GM21528 (cell line): ENCODE data around the gene RASL11A.
A peak's percentile ranks its signal among the peaks of the same experiment; 100 is the strongest.

ENCODE experiments used
- ATAC-seq: cut with Tn5 transposase; IDR thresholded peaks from one replicate; pipeline ENCODE4 v1.9.1; 2021; ENCODE audit warnings: mild to moderate bottlenecking, moderate library complexity; ENCODE audit not compliant: unreplicated experiment, low FRiP score

Gene RASL11A

GRCh38 chr13:27270594-27271520 lies at the start of gene RASL11A:
Gene RASL11A (plus strand): TSS chr13:27270830. CDS start chr13:27270945, 115 bp downstream.
- ATAC-seq = peak; percentile 88

- peak; percentile 64 for ATAC-seq
Observed at GRCh38 chr13:27222100-27222499, 48.5 kb upstream of the RASL11A start.

- ATAC-seq = no peak
Observed at GRCh38 chr13:27226991-27227390, 43.6 kb upstream of the RASL11A start.

- ATAC-seq = no peak
Observed at GRCh38 chr13:27228131-27228530, 42.5 kb upstream of the RASL11A start.

GRCh38 chr13:27229642-27230041 lies 41.0 kb upstream of the RASL11A start:
- no peak for ATAC-seq

- ATAC-seq = no peak
Observed at GRCh38 chr13:27233964-27234363, 36.7 kb upstream of the RASL11A start.

- no peak for ATAC-seq
Observed at GRCh38 chr13:27236478-27236877, 34.2 kb upstream of the RASL11A start.

- ATAC-seq = no peak
Observed at GRCh38 chr13:27242702-27243101, 27.9 kb upstream of the RASL11A start.

- no peak for ATAC-seq
Observed at GRCh38 chr13:27245610-27246009, 25.0 kb upstream of the RASL11A start.

- peak; percentile 20 for ATAC-seq
Observed at GRCh38 chr13:27250833-27251165, 19.8 kb upstream of the RASL11A start.

- ATAC-seq = peak; percentile 96
Observed at GRCh38 chr13:27251166-27252091, 19.2 kb upstream of the RASL11A start, which contains the start of gene RPL21. Gene RPL21 (plus strand): TSS chr13:27251558. CDS start chr13:27253777, 2,219 bp downstream.

GRCh38 chr13:27252467-27252866 lies 18.2 kb upstream of the RASL11A start:
- ATAC-seq = no peak

- no peak for ATAC-seq
Observed at GRCh38 chr13:27257233-27257568, 13.4 kb upstream of the RASL11A start.

GRCh38 chr13:27257648-27258253 lies 12.9 kb upstream of the RASL11A start:
- ATAC-seq = no peak

GRCh38 chr13:27258637-27259386 lies 11.8 kb upstream of the RASL11A start:
- ATAC-seq = no peak

- ATAC-seq = no peak
Observed at GRCh38 chr13:27259831-27260230, 10.8 kb upstream of the RASL11A start.

- ATAC-seq = no peak
Observed at GRCh38 chr13:27261396-27261795, 9.2 kb upstream of the RASL11A start.

- no peak for ATAC-seq
Observed at GRCh38 chr13:27263438-27263837, 7.2 kb upstream of the RASL11A start.

- ATAC-seq = no peak
Observed at GRCh38 chr13:27264181-27264580, 6.4 kb upstream of the RASL11A start.

- ATAC-seq = no peak
Observed at GRCh38 chr13:27264648-27265047, 6.0 kb upstream of the RASL11A start.
